Gastroesophageal sphincter (tissue), 3 donors: ENCODE data around the gene C1orf159.

ENCODE experiments used
- CTCF ChIP-seq, 4 experiments: fragments of 200-600 bp in 2 of 4; fragments of 450-650 bp in 2 of 4; sonication (generic) in 1 of 4; IDR thresholded peaks; one replicate each; pipeline ENCODE4 v1.5.1; 2017 to 2019; ENCODE audit warnings: antibody characterized with exemption in 4 of 4, mild to moderate bottlenecking in 2 of 4, moderate library complexity in 2 of 4
- EP300 ChIP-seq: sonication (generic); formaldehyde crosslinking; IDR thresholded peaks from one replicate; pipeline ENCODE4 v1.6.1; 2017; ENCODE audit warnings: antibody characterized with exemption, mild to moderate bottlenecking
- POLR2A ChIP-seq, 2 donors: fragments of 450-650 bp; IDR thresholded peaks; one replicate each; pipeline ENCODE4 v1.6.1; 2017; ENCODE audit warnings: antibody characterized with exemption in 2 of 2, mild to moderate bottlenecking in 2 of 2, moderate library complexity in 1 of 2

- TF ChIP-seq CTCF (IDR thresholded peaks at IDR 0.05) (no peak), POLR2A (IDR thresholded peaks at IDR 0.05) (no peak), EP300 (no peak)
Observed at GRCh38 chr1:1109743-1110142, 6.1 kb downstream of the C1orf159 start.
